Measurements from ENCODE around the gene PHLDA1.
"Not testable (repeated sequence)": the region's sequence is repeated elsewhere in the genome, so short reads cannot be mapped to it uniquely, and the experiment has no call there.

PHLDA1 gene

GRCh38 chr12:76018111-76018510, 13.5 kb downstream of the PHLDA1 start:
- no peak for DNase-seq

DNA sequence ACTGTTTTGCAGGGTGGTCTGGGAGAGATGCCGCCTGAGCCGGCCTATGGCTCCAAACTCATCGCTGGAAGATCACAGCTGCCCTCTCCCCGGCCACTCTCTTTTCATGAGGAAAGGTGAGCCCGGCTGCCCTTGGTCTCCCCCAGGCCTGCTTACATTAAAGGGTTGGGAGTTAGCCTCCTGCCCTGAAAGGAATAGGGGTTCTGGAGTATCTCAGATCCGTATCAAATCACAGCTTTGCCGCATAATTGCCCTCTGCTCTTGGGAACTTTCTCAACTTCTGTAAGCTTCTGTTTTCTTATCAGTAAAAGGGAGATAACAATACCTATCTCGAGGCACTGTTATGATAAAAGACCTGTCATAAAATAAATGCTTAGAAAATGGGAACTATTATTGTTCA, 17.6 kb downstream of the PHLDA1 start:
- DNase-seq: no peak

DNA sequence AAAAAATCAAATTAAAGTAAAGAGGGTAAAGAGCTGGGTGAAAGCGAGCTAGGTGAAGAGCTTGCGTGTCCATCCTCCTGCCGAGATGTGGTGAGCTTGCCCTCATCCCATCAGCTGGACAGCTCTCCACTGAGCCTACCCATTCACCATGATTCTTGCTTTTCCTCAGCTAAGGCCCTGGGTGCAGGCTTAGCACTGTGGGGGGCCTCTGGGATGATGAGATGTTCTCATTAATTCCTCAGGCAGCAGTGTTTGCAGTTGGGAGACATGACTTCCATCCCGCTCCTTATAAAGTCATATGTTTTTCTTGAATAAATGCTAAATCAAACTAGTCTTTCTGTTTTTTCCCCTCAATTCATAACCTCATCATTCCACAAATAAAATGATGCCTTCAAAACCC, 18.0 kb downstream of the PHLDA1 start:
- DNase-seq: no peak

GRCh38 chr12:76012644-76013043, 18.9 kb downstream of the PHLDA1 start:
- DNase-seq: no peak

- no peak for DNase-seq
Observed at GRCh38 chr12:76010732-76011458, 20.7 kb downstream of the PHLDA1 start.

DNA sequence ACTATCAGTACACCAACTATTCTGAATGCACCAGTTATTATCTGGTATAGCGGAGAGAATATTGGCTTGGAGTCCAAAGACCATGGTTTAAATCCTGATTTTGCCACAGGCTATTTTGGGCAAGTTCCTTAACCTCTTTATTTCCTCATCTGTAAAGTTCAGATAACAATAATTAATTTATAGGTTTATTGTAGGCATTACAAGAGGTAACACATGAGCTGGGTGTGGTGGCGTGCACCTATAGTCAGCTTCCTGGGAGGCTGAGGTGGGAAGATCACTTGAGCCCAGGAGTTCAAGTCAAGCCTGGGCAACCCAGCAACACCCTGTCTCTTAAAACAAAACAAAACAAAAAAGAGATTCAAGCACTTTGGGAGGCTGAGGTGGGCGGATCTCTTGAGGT, 23.1 kb downstream of the PHLDA1 start:
- DNase-seq: no peak

- DNase-seq: no peak
Observed at GRCh38 chr12:76007640-76008039, 23.9 kb downstream of the PHLDA1 start.

GRCh38 chr12:76006028-76006925, 25.3 kb downstream of the PHLDA1 start:
- no peak for DNase-seq

DNA sequence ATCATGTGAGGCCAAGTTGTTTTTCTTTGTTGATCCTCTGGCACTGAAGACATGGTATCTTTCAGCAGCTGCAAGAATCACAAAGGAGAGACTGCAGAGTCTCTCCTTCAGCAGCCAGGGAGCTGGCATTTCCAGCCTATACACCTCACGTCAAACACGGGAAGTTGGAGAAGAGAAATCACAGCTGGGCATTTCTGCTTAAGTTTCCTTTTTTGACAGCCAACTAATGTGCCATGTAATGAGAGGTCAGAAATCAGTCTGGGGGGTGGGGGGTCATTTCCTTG, 28.3 kb downstream of the PHLDA1 start:
- no peak for DNase-seq

GRCh38 chr12:76002598-76003354, 28.8 kb downstream of the PHLDA1 start:
- DNase-seq: no peak

DNA sequence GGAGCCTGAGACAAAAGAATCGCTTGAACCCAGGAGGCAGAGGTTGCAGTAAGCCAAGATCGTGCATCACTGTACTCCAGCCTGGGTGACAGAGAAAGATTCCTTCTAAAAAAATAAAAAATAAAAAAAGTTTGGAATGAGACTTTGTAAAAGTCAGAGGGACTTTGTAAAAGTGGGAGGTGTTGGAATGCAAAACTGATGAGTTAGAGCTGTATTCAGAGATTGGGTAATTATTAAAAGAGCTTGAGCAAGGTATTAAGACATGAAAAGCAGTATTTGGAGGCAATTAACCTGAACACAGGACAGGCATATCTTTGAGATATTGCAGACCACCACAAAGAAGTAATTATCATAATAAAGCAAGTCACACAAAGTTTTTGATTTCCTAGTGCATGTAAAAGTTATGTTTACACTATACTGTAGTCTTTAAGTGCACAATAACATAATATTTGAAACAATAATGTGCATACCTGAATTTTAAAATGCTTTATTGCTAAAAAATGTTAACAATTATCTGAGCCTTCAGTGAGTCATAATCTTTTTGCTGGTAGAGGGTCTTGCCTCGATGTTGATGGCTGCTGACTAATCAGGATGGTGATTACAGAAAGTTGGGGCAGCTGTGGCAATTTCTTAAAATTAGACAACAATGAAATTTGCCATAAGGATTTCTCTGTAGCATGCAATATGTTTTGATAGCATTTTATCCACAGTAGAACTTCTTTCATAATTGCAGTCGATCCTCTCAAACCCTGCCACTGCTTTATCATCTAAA, 33.1 kb downstream of the PHLDA1 start:
- no peak for DNase-seq

DNA sequence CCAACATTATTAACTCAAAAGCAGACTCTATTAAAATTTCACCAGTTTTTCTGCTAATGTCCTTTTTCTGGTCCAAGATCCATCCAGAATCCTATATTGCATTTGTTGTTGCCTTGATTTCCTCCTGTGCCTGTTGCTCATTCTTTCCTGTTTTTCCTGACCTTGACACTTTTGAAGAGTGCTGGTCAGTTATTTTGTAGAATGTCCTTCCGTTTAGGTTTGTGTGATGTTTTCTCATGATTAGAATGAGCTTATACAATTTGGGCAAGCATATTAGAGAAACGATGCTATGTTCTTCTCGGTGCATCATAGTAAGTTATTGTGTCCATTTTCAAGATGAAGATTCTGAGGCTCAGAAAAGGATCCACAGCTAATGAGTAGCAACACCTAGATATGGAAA, 33.9 kb downstream of the PHLDA1 start:
- DNase-seq: no peak

DNA sequence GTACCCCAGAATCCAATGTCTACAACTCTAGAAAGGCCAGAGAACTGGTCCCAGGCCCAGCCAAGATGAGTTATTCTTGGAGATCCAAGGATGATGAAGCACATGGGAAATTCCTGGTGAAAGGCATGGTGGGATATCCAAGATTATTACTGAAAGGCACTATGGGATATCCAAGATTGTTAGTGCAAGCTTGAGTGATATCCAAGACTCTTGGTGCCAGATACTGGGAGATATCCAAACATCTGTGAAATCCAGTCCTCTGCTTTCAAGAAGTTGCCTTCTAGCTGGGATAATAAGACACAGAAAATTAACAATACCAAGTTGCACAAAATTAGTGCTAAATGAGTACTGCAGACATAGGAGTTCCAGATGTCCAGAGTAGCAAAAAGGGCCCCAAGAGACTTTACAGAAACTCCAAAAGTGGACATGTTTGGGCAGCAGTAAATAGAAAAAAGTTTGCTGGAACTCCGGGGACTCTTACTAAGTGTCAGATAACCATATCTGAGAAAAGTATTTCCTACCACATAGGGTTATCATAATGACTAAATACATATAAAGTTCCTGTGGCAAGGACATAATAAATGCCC, 34.6 kb downstream of the PHLDA1 start:
- no peak for DNase-seq

GRCh38 chr12:75995691-75996090, 35.9 kb downstream of the PHLDA1 start:
- DNase-seq: no peak

- no peak for DNase-seq
Observed at GRCh38 chr12:75994069-75994740, 37.4 kb downstream of the PHLDA1 start.

DNA sequence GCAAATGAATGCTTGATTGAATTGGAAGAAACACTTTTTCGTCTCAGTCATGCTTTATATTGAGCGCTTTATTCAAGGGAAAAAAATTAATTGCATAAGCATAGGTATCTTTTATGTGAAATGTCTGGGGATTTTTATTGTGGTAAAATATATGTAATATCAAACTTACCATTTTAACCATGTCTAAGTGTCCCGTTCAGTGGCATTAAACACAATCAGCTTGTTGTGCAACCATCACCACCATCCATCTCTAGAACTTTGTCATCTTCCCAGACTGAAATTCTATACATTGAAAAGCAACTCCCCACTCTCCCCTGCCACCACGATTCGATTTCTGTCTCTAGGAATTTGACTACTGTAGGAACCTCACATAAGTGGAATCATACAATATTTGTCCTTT, 39.8 kb downstream of the PHLDA1 start:
- DNase-seq: no peak

GRCh38 chr12:75990189-75990912, 41.2 kb downstream of the PHLDA1 start:
- DNase-seq: no peak

- not testable (repeated sequence) for DNase-seq
Observed at GRCh38 chr12:75987709-75988108, 43.9 kb downstream of the PHLDA1 start.

DNA sequence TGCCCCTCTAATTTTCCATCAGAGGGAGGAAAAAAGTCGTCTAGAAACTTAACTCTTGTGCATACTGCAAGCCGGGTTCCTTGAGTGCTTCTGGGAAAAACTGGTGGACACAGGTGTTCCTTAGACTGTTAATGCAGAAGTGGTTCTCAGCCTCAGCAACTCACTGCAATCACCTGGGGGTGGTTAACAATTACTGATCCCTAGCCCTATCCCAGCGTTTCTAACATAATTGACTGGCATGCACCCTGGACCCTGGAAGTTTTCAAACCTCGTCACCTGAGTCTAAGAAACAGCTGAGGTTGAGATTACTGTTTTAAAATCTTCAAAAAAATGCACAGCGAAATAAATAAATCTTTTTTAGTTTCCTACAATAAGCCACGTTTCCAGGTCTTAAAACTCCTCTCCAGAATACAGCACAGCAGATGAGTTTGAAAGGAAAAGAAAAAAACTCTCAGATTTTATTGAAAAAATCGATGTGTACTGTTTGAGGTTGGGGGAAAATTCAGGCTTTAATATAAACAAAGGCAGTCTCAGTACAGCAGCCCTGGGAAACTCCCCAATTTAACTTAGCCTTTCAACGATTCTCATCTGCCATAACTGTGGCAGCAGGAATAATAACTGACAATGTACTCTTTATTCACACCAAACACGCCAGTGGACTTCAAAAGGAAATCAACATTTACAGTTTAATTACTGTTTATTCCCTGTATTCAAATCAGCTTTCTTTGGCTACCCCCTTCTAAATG, 45.4 kb downstream of the PHLDA1 start:
- DNase-seq: no peak

DNA sequence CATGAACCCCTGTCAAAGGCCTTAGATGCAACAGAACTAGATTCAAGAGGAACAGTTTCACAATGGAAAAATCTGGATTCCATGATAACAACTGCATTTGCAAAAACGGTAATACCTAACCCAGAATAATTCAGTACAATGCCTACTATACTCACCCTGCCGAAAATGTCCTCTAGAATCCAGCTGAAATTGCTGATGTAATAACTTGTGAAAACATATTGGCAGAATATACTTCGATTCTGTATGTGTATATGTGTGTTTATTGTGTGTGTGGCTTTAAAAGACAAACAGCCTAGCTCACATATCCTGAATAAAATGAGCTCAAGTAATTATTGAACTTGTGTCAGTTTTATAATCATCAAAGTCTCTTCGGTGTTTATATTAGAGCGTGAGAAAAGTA, 46.0 kb downstream of the PHLDA1 start:
- no peak for DNase-seq

All from activated CD4-positive, CD25-positive, alpha-beta regulatory T cell treated with anti-CD3 and anti-CD28 coated beads, Interleukin-2, amount 50 U/mL, for 72 hours (primary cell).